H1 (cell line): ENCODE results near the gene SLIT3. TPM values are rescaled to one million over a fixed set of nuclear protein-coding genes. Genes with fewer than 3 reads are reported as not detected.

Source experiments
- CTCF ChIA-PET: fragments of 300-600 bp; sonication (Branson Sonifier 250); formaldehyde crosslinking; loops from one replicate; lab custom pipeline; 2021; ENCODE audit not compliant: partially characterized antibody; lab: Charles Lee
- POLR2A ChIA-PET: fragments of 300-600 bp; sonication (Branson Sonifier 250); formaldehyde crosslinking; loops from one replicate; lab custom pipeline; 2021; ENCODE audit warnings: inconsistent platforms; ENCODE audit not compliant: partially characterized antibody; lab: Charles Lee
- DNase-seq, 2 experiments: peaks; one replicate each; pipeline versions ENCODE4 v3.0.0 to v3.0.0-alpha.2; 2010 to 2022; ENCODE audit warnings: low spot score in 2 of 2, low read depth in 1 of 2, mixed read lengths in 1 of 2
- FAIRE-seq: peaks from 2 replicates; lab custom pipeline; 2011; peaks lifted over from hg19 to GRCh38; lab: Jason Lieb, UNC
- H2AFZ ChIP-seq: 2 replicates; pipeline ENCODE4 v1.8.1; 2012; ENCODE audit warnings: low read length, inconsistent platforms
- H2AK5ac ChIP-seq: 2 replicates; pipeline ENCODE4 v1.6.1; 2013; ENCODE audit warnings: low read depth, low read length
- H2BK120ac ChIP-seq: replicated peaks from 2 replicates; pipeline ENCODE3; 2013; ENCODE audit warnings: low read depth, low read length, inconsistent platforms
- H2BK12ac ChIP-seq: 2 replicates; pipeline ENCODE4 v1.6.1; 2013; ENCODE audit warnings: low read depth, low read length
- H2BK15ac ChIP-seq: 2 replicates; pipeline ENCODE4 v1.6.1; 2013; ENCODE audit warnings: low read length
- H2BK20ac ChIP-seq: 2 replicates; pipeline ENCODE4 v1.6.1; 2013; ENCODE audit warnings: low read length
- H2BK5ac ChIP-seq: 2 replicates; pipeline ENCODE4 v1.6.1; 2013; ENCODE audit warnings: low read depth, low read length
- H3K14ac ChIP-seq: 2 replicates; pipeline ENCODE4 v1.6.1; 2013; ENCODE audit warnings: inconsistent platforms; ENCODE audit not compliant: insufficient read length
- H3K18ac ChIP-seq: 2 replicates; pipeline ENCODE4 v1.6.1; 2013; ENCODE audit warnings: low read length; ENCODE audit errors: extremely low read depth
- H3K23ac ChIP-seq: 2 replicates; pipeline ENCODE4 v1.6.1; 2013; ENCODE audit warnings: inconsistent platforms; ENCODE audit not compliant: insufficient read length
- H3K23me2 ChIP-seq: 2 replicates; pipeline ENCODE4 v1.6.1; 2013; ENCODE audit warnings: low read depth, low read length
- H3K27ac ChIP-seq: 2 replicates; pipeline ENCODE4 v1.6.1; 2011; ENCODE audit warnings: low read depth, low read length, inconsistent platforms
- H3K27me3 ChIP-seq, 4 experiments: replicated peaks in 1 of 4; 1 replicate in 1 of 4; 2 replicates in 3 of 4; pipeline versions ENCODE4 v1.6.1 to v1.8.1; 2011 to 2013; ENCODE audit warnings: low read length in 3 of 4, mild to moderate bottlenecking in 3 of 4, inconsistent platforms in 2 of 4, mixed read lengths in 2 of 4, moderate library complexity in 1 of 4; ENCODE audit not compliant: control insufficient read depth in 3 of 4, insufficient read depth in 3 of 4; ENCODE audit errors: extremely low read depth in 1 of 4
- H3K36me3 ChIP-seq, 4 experiments: 2 replicates each; pipeline versions ENCODE4 v1.6.1 to v1.8.1; 2011 to 2013; ENCODE audit warnings: mild to moderate bottlenecking in 4 of 4, low read length in 3 of 4, moderate library complexity in 2 of 4, control low read depth in 1 of 4, inconsistent platforms in 1 of 4; ENCODE audit not compliant: insufficient read depth in 4 of 4, control insufficient read depth in 2 of 4
- H3K4ac ChIP-seq: replicated peaks from 2 replicates; pipeline ENCODE3; 2013; ENCODE audit warnings: low read length, low read depth, mixed read lengths, inconsistent platforms; ENCODE audit not compliant: insufficient read length
- H3K4me1 ChIP-seq, 4 experiments: replicated peaks in 1 of 4; 1 replicate in 1 of 4; 2 replicates in 3 of 4; pipeline versions ENCODE4 v1.6.1 to v1.8.1; 2011 to 2013; ENCODE audit warnings: low read length in 3 of 4, inconsistent platforms in 2 of 4, mixed read lengths in 1 of 4; ENCODE audit not compliant: insufficient read depth in 4 of 4, control insufficient read depth in 3 of 4
- H3K4me2 ChIP-seq, 2 experiments: 2 replicates each; pipeline versions ENCODE4 v1.6.1 to v1.8.1; 2011 to 2013; ENCODE audit warnings: low read depth in 2 of 2, low read length in 2 of 2, control low read depth in 1 of 2, inconsistent platforms in 1 of 2, mild to moderate bottlenecking in 1 of 2; ENCODE audit not compliant: insufficient read depth in 1 of 2
- H3K4me3 ChIP-seq, 4 experiments: fragments of 200-600, 300-600 bp in 1 of 4; sonication (generic), shearing (Covaris generic), sonication (Bioruptor Twin) in 1 of 4; 2 replicates each; pipeline versions ENCODE4 v1.5.1 to v1.8.1; 2011 to 2016; ENCODE audit warnings: low read length in 4 of 4, low read depth in 3 of 4, control low read depth in 2 of 4, inconsistent platforms in 2 of 4, mild to moderate bottlenecking in 2 of 4, mixed read lengths in 1 of 4, moderate library complexity in 1 of 4; ENCODE audit not compliant: insufficient read depth in 2 of 4; ENCODE audit errors: extremely low read depth in 1 of 4
- H3K56ac ChIP-seq: replicated peaks from 2 replicates; pipeline ENCODE3; 2013; ENCODE audit warnings: low read depth, mild to moderate bottlenecking, mixed read lengths, low read length, inconsistent platforms; ENCODE audit not compliant: insufficient read length
- H3K79me1 ChIP-seq: 2 replicates; pipeline ENCODE4 v1.6.1; 2013; ENCODE audit warnings: low read depth, low read length, control low read depth
- H3K79me2 ChIP-seq, 2 experiments: 2 replicates each; pipeline versions ENCODE4 v1.6.1 to v1.8.1; 2012 to 2013; ENCODE audit warnings: low read length in 2 of 2, mild to moderate bottlenecking in 2 of 2, inconsistent platforms in 1 of 2; ENCODE audit not compliant: insufficient read depth in 2 of 2, control insufficient read depth in 1 of 2
- H3K9ac ChIP-seq, 4 experiments: replicated peaks in 1 of 4; 1 replicate in 1 of 4; 2 replicates in 3 of 4; pipeline versions ENCODE4 v1.6.1 to v1.8.1; 2011 to 2013; ENCODE audit warnings: low read depth in 3 of 4, low read length in 3 of 4, control low read depth in 2 of 4, mild to moderate bottlenecking in 2 of 4, moderate library complexity in 2 of 4, inconsistent platforms in 1 of 4; ENCODE audit errors: extremely low read depth in 1 of 4
- H3K9me3 ChIP-seq, 2 experiments: 2 replicates each; pipeline versions ENCODE4 v1.6.1 to v1.8.1; 2012 to 2013; ENCODE audit warnings: mild to moderate bottlenecking in 2 of 2, moderate library complexity in 2 of 2, control low read depth in 1 of 2, inconsistent platforms in 1 of 2, low read depth in 1 of 2, low read length in 1 of 2, mixed read lengths in 1 of 2; ENCODE audit not compliant: insufficient read depth in 2 of 2
- H4K20me1 ChIP-seq, 2 experiments: replicated peaks in 1 of 2; 2 replicates each; pipeline versions ENCODE3 to v1.8.1; 2011 to 2013; ENCODE audit warnings: inconsistent platforms in 2 of 2, low read length in 2 of 2, mild to moderate bottlenecking in 1 of 2; ENCODE audit not compliant: insufficient read depth in 2 of 2, control insufficient read depth in 1 of 2
- H4K5ac ChIP-seq: 2 replicates; pipeline ENCODE4 v1.6.1; 2013; ENCODE audit warnings: low read length, low read depth, mixed read lengths, inconsistent platforms; ENCODE audit not compliant: insufficient read length
- H4K8ac ChIP-seq: 2 replicates; pipeline ENCODE4 v1.8.0; 2013; ENCODE audit warnings: mild to moderate bottlenecking, moderate library complexity, low read length, inconsistent platforms; ENCODE audit not compliant: insufficient read depth; ENCODE audit errors: extremely low read depth
- H4K91ac ChIP-seq: replicated peaks from 2 replicates; pipeline ENCODE3; 2013; ENCODE audit warnings: low read length, mixed read lengths, inconsistent platforms; ENCODE audit not compliant: insufficient read length
- SP4 ChIP-seq: IDR thresholded peaks from 2 replicates; pipeline ENCODE4 v1.6.1; 2012; ENCODE audit warnings: low read length, inconsistent platforms
- TEAD4 ChIP-seq: IDR thresholded peaks from 2 replicates; pipeline ENCODE4 v1.6.1; 2012; ENCODE audit warnings: low read depth, low read length, inconsistent platforms, mixed read lengths
- WGBS, 2 experiments: shearing (Covaris generic) in 1 of 2; methylation state at CpG; one replicate each; pipeline versions ENCODE4 v1.1.6 to v1.1.7; 2013 to 2015; ENCODE audit warnings: low lambda C conversion rate in 2 of 2, mixed read lengths in 2 of 2, inconsistent platforms in 1 of 2, low coverage in 1 of 2, missing lambda C conversion rate in 1 of 2; ENCODE audit not compliant: insufficient replicate concordance in 2 of 2, insufficient coverage in 1 of 2, insufficient read length in 1 of 2; ENCODE audit errors: extremely low coverage in 1 of 2, missing lambda C conversion rate in 1 of 2; 5-methylcytosine and 5-hydroxymethylcytosine counted together
- polyA plus RNA-seq, 7 experiments: library from polyadenylated mRNA; depleted of rRNA in 3 of 7; stranded (reverse) in 5 of 7; unstranded in 2 of 7; fragments of >200 nt in 5 of 7; fragments of 200-250 nt in 2 of 7; gene quantifications; 1 replicate in 5 of 7; 2 replicates in 1 of 7; 4 replicates in 1 of 7; pipeline versions ENCODE4 v1.2.1 to v1.2.3, GENCODE V29; 2011 to 2013; ENCODE audit warnings: missing spikeins in 2 of 7, mixed read lengths in 2 of 7
- total RNA-seq: library from RNA; stranded (reverse); fragmentation: NEBNext Ultra II Directional; extraction: Animal tissue kit (Norgen Biotek cat#: 25700); gene quantifications from 2 replicates; pipeline ENCODE4 v1.2.1, GENCODE V29; 2021

SLIT3 gene
- total and polyA plus RNA-seq, 2 of the 8 experiments (the other 6 are each of a cell fraction or from before 2014, with no cell fraction given) = 1.1 to 1.2 TPM

DNA sequence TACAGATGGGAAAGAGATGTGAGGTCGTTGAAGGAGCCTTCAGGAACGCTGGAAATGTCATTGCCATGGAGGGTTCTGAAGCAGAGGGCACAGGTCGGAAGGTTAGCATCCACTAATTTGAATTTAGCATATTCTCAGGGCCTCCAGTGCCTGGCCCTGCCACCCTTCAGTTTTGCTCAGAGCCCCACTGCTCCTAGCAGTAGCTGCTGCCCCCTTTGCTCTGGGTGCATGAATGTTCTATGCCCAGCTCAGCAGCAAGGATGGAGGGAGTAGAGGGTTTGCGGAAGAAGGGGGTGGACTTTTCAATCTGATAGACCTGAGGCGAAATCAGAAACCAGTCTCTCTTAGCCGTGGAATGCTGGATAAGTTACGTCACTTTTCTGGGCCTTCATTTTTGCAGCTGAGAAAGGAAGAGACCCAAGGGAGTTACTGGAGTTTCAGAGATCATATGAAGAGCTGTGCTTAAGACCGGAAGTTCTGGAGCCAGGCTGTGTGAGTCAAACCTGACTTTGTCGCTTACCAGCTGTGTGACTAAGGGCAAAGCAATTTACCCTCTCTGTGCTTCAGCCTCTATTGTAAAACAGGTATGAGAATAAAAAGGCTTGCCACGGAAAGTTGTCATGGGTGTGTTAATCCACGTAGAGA, 588.5 kb downstream of the SLIT3 start:
- Histone ChIP-seq H4K5ac (no peak overlapping the region), H3K27me3 (no peaks in the 10 kb centered on the region; a peak in 1 of 7 replicates), H3K14ac (no peak overlapping the region), H2BK12ac (no peak overlapping the region), H2BK20ac (no peak overlapping the region), H2BK120ac (no peak overlapping the region), H4K91ac (no peak overlapping the region), H3K4ac (no peak overlapping the region), H2AFZ (0 out of 2 replicates have a peak overlapping the region, but pooled peaks have one; percentile 3), H3K18ac (no peak overlapping the region), H3K9me3 (no peaks in the 10 kb centered on the region), H3K23ac (no peak overlapping the region), H4K8ac (no peak overlapping the region), H4K20me1 (no peaks in the 10 kb centered on the region), H3K4me3 (no peak overlapping the region), H3K36me3 (no peaks in the 10 kb centered on the region), H3K9ac (no peak overlapping the region), H3K4me1 (no peaks in the 10 kb centered on the region; a peak in 1 of 7 replicates), H2BK15ac (no peak overlapping the region), H3K79me1 (no peaks in the 10 kb centered on the region), H3K27ac (no peak overlapping the region), H2BK5ac (no peak overlapping the region), H3K56ac (no peak overlapping the region), H2AK5ac (no peak overlapping the region), H3K23me2 (no peaks in the 10 kb centered on the region), H3K79me2 (no peaks in the 10 kb centered on the region), H3K4me2 (no peak overlapping the region)
- WGBS, 2 experiments = 80% methylated on average over 11 of the region's 11 CpGs; no CpG with 5 or more reads in 1 of the 2 experiments
- POLR2A ChIA-PET = no interaction called here
- DNase-seq (peak in 1 of 2 experiments; percentile 1), FAIRE-seq (no peak)
- CTCF ChIA-PET = interaction anchor here (0.6 to 2.2 kb wide), 13 partner anchors 9 to 235 kb away, joined by 3 to 10 read pairs (median 3); no protein-coding TSS in a partner anchor
- TF ChIP-seq TEAD4 = 0 out of 2 replicates have a peak, but pooled peaks have one; percentile 4
- no peak for TF ChIP-seq SP4
